Stimulated activated CD4-positive, alpha-beta T cell treated with anti-CD3 and anti-CD28 coated beads, Interleukin-1b, Interleukin-23, amount 100 ng/mL, for 1 hour (primary cell): ENCODE results near the gene SORBS2.
"Not testable (repeated sequence)": the region's sequence is repeated elsewhere in the genome, so short reads cannot be mapped to it uniquely, and the experiment has no call there.

ENCODE experiments used
- DNase-seq, 2 donors: peaks; one replicate each; pipeline ENCODE4 v3.0.0-alpha.2; 2020; ENCODE audit warnings: low read depth in 2 of 2

The SORBS2 gene, protein sequence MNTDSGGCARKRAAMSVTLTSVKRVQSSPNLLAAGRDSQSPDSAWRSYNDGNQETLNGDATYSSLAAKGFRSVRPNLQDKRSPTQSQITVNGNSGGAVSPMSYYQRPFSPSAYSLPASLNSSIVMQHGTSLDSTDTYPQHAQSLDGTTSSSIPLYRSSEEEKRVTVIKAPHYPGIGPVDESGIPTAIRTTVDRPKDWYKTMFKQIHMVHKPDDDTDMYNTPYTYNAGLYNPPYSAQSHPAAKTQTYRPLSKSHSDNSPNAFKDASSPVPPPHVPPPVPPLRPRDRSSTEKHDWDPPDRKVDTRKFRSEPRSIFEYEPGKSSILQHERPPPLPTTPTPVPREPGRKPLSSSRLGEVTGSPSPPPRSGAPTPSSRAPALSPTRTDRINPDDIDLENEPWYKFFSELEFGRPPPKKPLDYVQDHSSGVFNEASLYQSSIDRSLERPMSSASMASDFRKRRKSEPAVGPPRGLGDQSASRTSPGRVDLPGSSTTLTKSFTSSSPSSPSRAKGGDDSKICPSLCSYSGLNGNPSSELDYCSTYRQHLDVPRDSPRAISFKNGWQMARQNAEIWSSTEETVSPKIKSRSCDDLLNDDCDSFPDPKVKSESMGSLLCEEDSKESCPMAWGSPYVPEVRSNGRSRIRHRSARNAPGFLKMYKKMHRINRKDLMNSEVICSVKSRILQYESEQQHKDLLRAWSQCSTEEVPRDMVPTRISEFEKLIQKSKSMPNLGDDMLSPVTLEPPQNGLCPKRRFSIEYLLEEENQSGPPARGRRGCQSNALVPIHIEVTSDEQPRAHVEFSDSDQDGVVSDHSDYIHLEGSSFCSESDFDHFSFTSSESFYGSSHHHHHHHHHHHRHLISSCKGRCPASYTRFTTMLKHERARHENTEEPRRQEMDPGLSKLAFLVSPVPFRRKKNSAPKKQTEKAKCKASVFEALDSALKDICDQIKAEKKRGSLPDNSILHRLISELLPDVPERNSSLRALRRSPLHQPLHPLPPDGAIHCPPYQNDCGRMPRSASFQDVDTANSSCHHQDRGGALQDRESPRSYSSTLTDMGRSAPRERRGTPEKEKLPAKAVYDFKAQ (N-terminal part only)

GRCh38 chr4:185811509-185812364 is at the start of gene SORBS2:
TSS of gene SORBS2 (minus strand) at chr4:185812194. CDS start at chr4:185690571, 121,623 bp downstream.
- DNase-seq, result no peak

DNA sequence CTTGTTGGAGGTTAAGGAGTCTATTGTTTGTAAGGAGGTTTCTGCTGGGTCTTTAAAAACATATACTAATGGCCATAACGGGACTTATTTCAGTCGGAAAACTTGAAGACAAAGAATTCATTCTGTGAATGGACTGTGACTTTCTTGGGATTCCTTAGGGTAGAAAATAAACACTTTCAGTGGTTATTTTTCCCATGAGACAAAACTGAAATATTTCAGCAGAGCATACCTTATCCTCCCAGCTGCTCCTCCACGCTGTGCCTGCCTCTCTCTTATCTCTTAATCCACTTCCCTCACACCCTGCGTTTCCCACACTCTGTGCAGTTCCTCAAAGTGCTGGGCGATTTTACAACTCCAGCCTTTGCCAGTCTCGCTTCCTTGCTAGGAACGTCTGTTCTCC is 47.1 kb upstream of the SORBS2 start:
- DNase-seq, result no peak

- DNase-seq, result not testable (repeated sequence)
Measured at GRCh38 chr4:185857561-185857960, 45.6 kb upstream of the SORBS2 start.

DNA sequence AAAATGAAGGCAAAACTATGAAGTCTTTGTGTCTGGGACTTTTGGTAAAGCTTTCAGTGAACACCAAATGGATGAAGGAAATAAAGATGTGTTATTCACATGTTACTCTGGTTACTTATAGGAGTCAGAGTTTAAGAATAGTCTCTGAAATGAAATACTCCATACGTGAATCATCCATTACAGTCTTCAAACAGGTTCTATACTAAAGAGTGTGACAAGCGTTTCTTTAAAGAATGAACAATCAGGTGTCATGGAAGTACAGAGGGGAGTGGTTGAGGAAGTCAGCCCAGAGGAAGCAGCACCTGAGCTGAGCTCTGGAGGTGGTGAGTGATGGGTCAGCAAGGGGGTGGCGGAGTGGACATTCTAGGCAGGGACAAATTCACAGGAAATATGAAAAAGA is 41.8 kb upstream of the SORBS2 start:
- DNase-seq, result no peak

- no peak for DNase-seq
Measured at GRCh38 chr4:185852961-185853360, 41.0 kb upstream of the SORBS2 start.

DNA sequence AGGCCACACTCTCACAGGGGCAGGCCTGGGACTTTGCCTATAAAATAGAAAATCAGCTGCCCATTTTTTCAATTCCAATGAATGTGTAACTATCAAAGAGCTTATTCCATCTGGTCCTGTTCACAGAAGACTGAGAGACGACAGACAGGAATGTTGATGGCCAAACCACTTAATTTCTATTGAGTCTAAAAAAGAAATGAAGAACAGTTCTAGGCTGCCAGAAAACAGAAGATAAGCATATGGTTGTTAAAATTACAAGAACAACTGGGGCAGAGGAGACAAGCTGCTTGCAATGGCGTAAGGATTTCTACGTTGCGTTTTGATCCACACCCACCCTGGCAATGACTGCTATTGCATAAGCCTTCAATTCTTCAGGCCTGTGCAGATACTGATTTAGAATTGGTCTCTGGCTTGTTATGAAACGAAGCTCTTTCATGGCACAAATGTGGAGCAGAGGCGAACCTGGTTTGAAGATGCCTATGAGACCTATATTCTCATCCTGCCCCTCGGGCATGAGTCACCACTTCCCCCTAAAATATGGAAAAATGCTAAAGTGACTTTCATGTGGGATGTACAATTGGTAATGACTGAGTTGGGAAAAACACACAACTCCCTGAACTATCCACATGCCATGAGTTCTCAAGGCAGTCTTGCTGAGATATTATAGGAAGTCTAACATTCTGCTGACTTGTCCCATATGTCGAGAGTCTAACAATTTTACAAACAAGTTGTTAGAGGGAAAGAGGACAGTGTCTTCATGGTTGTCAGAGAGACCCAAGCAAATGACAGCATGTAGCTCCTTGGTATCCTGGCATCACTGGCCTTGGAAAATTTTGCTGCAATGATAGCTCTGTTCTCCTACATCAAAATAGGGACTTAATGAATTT is 37.9 kb upstream of the SORBS2 start:
- DNase-seq, result no peak

- no peak for DNase-seq
Measured at GRCh38 chr4:185847352-185848097, 35.5 kb upstream of the SORBS2 start.

- DNase-seq, result no peak
Measured at GRCh38 chr4:185846505-185847150, 34.6 kb upstream of the SORBS2 start.

DNA sequence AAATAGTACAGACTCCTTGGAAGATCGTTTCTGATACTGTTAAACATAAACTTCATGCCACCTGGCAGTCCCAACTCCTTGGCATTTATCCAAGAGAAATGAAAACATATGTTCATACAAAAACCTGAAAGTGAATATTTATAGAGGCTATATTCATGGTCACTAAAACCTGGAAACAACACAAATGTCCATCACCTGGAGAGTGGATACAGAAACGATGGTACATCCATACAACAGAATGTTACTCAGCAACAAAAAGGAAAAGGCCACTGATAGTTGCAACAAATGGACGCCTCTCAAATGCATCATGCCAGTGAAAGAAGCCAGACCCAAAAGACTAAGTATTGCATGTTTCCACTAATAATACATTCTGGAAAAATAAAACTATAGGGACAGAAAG is 34.0 kb upstream of the SORBS2 start:
- DNase-seq, result no peak

- DNase-seq, result no peak
Measured at GRCh38 chr4:185841451-185841850, 29.5 kb upstream of the SORBS2 start.

GRCh38 chr4:185840953-185841352 is 29.0 kb upstream of the SORBS2 start:
- DNase-seq, result no peak

GRCh38 chr4:185840201-185840600 is 28.2 kb upstream of the SORBS2 start:
- no peak for DNase-seq

- DNase-seq, result no peak
Measured at GRCh38 chr4:185839770-185840169, 27.8 kb upstream of the SORBS2 start.

DNA sequence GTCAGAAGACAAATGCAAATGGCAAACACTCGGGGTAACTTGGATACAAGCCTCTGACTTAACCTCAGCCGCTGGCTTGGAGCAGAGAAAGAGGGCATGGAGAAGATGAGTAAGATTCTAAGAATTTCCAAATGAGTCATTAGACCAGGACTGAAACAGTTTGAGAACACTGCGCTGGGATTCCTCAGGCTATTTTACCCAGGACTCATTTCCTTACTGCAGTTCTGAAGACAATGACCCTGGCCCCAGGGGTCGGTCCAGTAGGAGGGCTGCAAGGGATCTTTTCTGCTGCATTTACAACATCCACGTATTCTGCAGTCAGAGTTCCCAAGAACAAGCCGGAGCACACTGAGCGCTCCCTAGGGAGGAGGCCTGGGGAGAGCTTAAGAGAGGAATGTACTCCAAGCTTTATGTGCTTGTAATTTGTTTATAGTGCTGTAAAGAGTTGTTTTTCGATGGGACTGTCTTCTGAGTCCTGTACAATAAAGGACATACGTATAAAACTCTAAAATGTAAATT is 27.3 kb upstream of the SORBS2 start:
- DNase-seq, result no peak

DNA sequence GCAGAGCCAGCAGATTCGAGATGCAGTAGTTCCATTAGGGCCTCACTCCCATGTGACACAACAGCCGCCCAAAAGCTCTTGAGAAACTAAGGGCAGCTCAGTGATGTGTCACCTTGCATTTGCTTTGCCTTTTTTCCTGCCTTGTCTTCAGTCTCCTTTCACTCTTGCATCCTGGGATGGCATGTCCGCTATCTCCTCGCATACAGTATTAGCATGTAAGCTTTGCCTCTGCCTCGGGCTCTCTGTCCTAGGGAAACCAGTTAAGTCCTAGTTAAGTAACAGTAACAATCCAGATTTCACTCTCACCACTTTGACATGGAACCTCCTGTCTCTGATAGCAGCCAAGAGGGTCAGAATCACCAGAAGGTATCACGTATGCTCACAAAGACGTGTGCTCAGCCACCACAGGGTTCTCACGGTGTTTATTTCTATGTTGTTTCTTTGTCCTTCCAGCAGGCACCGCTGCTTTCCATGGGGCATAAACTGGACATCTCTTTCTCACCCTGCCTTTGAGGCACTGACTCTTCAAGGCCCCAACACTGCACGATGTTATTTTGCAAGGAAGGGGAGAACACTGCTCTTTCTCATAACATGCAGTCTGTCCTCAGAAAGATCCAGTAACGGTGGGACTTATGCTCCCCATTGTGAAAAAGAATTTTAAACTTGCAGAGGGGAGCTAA is 26.7 kb upstream of the SORBS2 start:
- no peak for DNase-seq

- DNase-seq, result no peak
Measured at GRCh38 chr4:185838104-185838452, 26.1 kb upstream of the SORBS2 start.

GRCh38 chr4:185837415-185838103 is 25.6 kb upstream of the SORBS2 start:
- DNase-seq, result no peak
